ENCODE data around the gene CEP112. TPM values are rescaled to one million over a fixed set of nuclear protein-coding genes. Genes with fewer than 3 reads are reported as not detected.
"Not testable (repeated sequence)": the region's sequence is repeated elsewhere in the genome, so short reads cannot be mapped to it uniquely, and the experiment has no call there.

Gene CEP112
- total RNA-seq, 2 donors from 2014 or later: 5.9 to 6.2 TPM

- no peak for TF ChIP-seq CTCF (IDR thresholded peaks at IDR 0.05)
- no peak for DNase-seq
- intact Hi-C loops (cut with DNase I): no loop called here
Measured at GRCh38 chr17:65814418-65814817, 377.5 kb downstream of the CEP112 start.

GRCh38 chr17:65813306-65813705 lies 378.6 kb downstream of the CEP112 start:
- TF ChIP-seq CTCF (IDR thresholded peaks at IDR 0.05): no peak
- no peaks in the 10 kb centered on the region for H3K36me3 ChIP-seq
- no peaks in the 10 kb centered on the region for H3K9me3 ChIP-seq
- intact Hi-C loops (cut with DNase I): no loop called here
- no peak overlapping the region for H3K27ac ChIP-seq
- no peaks in the 10 kb centered on the region for H3K4me1 ChIP-seq
- no peak overlapping the region for H3K9ac ChIP-seq (ENCODE audit: low read depth in 2 of 2, low read length in 2 of 2)
- H3K4me3 ChIP-seq: no peak overlapping the region
- H3K27me3 ChIP-seq: no peaks in the 10 kb centered on the region
- DNase-seq: no peak

More at GRCh38 chr17:65814418-65814817, 377.5 kb downstream of the CEP112 start:
- Histone ChIP-seq H3K9me3 (no peaks in the 10 kb centered on the region), H3K27ac (no peak overlapping the region), H3K4me3 (no peak overlapping the region), H3K36me3 (no peaks in the 10 kb centered on the region), H3K9ac (ENCODE audit: low read depth in 2 of 2, low read length in 2 of 2) (no peak overlapping the region), H3K27me3 (no peaks in the 10 kb centered on the region), H3K4me1 (no peaks in the 10 kb centered on the region)

- no peak for TF ChIP-seq CTCF (IDR thresholded peaks at IDR 0.05)
- intact Hi-C loops (cut with DNase I): no loop called here
- H3K36me3 ChIP-seq: no peaks in the 10 kb centered on the region
- no peak for DNase-seq
- H3K27ac ChIP-seq: no peak overlapping the region
- no peak overlapping the region for H3K9ac ChIP-seq (ENCODE audit: low read depth in 2 of 2, low read length in 2 of 2)
- no peaks in the 10 kb centered on the region for H3K4me1 ChIP-seq
- H3K4me3 ChIP-seq: no peak overlapping the region
- H3K9me3 ChIP-seq: no peaks in the 10 kb centered on the region
- H3K27me3 ChIP-seq: no peaks in the 10 kb centered on the region
Measured at GRCh38 chr17:65811043-65811442, 380.9 kb downstream of the CEP112 start.

- intact Hi-C loops (cut with DNase I): no loop called here
- Histone ChIP-seq H3K36me3 (no peaks in the 10 kb centered on the region), H3K27ac (no peak overlapping the region), H3K9ac (ENCODE audit: low read depth in 2 of 2, low read length in 2 of 2) (no peak overlapping the region), H3K27me3 (no peaks in the 10 kb centered on the region), H3K9me3 (no peaks in the 10 kb centered on the region), H3K4me1 (no peaks in the 10 kb centered on the region), H3K4me3 (no peak overlapping the region)
- no peak for DNase-seq
- TF ChIP-seq CTCF (IDR thresholded peaks at IDR 0.05): no peak
Measured at GRCh38 chr17:65809366-65809765, 382.6 kb downstream of the CEP112 start.

GRCh38 chr17:65808566-65808965 lies 383.4 kb downstream of the CEP112 start:
- H3K9ac ChIP-seq (ENCODE audit: low read depth in 2 of 2, low read length in 2 of 2); H3K9me3 ChIP-seq; H3K27me3 ChIP-seq; H3K4me1 ChIP-seq; DNase-seq; intact Hi-C loops (cut with DNase I); H3K27ac ChIP-seq; H3K4me3 ChIP-seq; H3K36me3 ChIP-seq: not testable (repeated sequence)

GRCh38 chr17:65807361-65807760 lies 384.6 kb downstream of the CEP112 start:
- intact Hi-C loops (cut with DNase I): no loop called here
- no peak overlapping the region for H3K9ac ChIP-seq (ENCODE audit: low read depth in 2 of 2, low read length in 2 of 2)
- no peak for TF ChIP-seq CTCF (IDR thresholded peaks at IDR 0.05)
- no peak overlapping the region for H3K4me3 ChIP-seq
- H3K27me3 ChIP-seq: no peaks in the 10 kb centered on the region
- H3K27ac ChIP-seq: no peak overlapping the region
- DNase-seq: no peak
- no peaks in the 10 kb centered on the region for H3K9me3 ChIP-seq
- H3K4me1 ChIP-seq: no peaks in the 10 kb centered on the region
- no peaks in the 10 kb centered on the region for H3K36me3 ChIP-seq
